Brain microvascular endothelial cell (primary cell): Measurements from ENCODE around the gene QRFPR.

ENCODE experiments used
- DNase-seq: peaks from one replicate; pipeline ENCODE4 v3.0.0-alpha.2; 2020
- H3K27ac ChIP-seq: fragments of 250-450 bp; sonication (Bioruptor Pico); 2 replicates; pipeline ENCODE4 v1.5.1; 2020; ENCODE audit warnings: mild to moderate bottlenecking, moderate library complexity
- H3K27me3 ChIP-seq: fragments of 250-450 bp; sonication (Bioruptor Pico); replicated peaks from 2 replicates; pipeline ENCODE4 v1.5.1; 2020; ENCODE audit warnings: mild to moderate bottlenecking
- H3K36me3 ChIP-seq: fragments of 250-450 bp; sonication (Bioruptor Pico); replicated peaks from 2 replicates; pipeline ENCODE4 v1.5.1; 2020; ENCODE audit warnings: mild to moderate bottlenecking
- H3K4me3 ChIP-seq: 2 replicates; pipeline ENCODE4 v1.5.1; 2011; ENCODE audit warnings: low read depth, mild to moderate bottlenecking, control low read depth, low read length, moderate library complexity
- CTCF ChIP-seq: IDR thresholded peaks from 2 replicates; pipeline ENCODE4 v1.5.1; 2011; ENCODE audit warnings: low read depth, mild to moderate bottlenecking, moderate library complexity, low read length, control low read depth, inconsistent platforms; ENCODE audit errors: missing control alignments
- in situ Hi-C: cut with HindIII; loops from 2 replicates; pipeline ENCODE4 v1.10.0; 2017; ENCODE audit warnings: low sequenced_read_pairs, low pct_ligation_motif_present

QRFPR gene

GRCh38 chr4:121304893-121305292 is 75.9 kb downstream of the QRFPR start:
- Histone ChIP-seq H3K27ac (no peak overlapping the region), H3K27me3 (no peaks in the 10 kb centered on the region), H3K4me3 (no peak overlapping the region), H3K36me3 (no peaks in the 10 kb centered on the region)
- TF ChIP-seq CTCF = no peak
- in situ Hi-C loops = no loop called here
- DNase-seq = no peak

DNA sequence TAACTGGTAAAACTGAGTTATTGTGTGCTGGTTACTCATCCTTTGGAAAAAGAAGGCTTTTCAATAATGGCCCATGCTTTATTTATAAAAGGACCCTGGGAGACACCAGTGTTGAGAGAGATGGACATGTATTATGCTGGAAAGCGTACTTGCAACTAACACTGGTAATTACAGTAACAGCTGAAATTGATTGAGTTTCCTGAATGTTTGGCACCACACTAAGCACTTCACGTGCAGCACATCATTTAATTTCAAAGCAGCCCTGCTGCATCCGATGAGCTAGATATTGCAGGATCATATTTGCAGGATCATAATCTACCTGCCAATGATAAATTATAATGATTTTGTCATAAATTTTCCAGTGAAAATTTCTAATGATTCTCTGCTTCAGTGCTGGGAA is 81.5 kb downstream of the QRFPR start:
- no peak for TF ChIP-seq CTCF
- DNase-seq = no peak
- no peak overlapping the region for H3K27ac ChIP-seq
- H3K4me3 ChIP-seq = no peak overlapping the region
- no peaks in the 10 kb centered on the region for H3K36me3 ChIP-seq
- in situ Hi-C loops = no loop called here
- no peaks in the 10 kb centered on the region for H3K27me3 ChIP-seq

DNA sequence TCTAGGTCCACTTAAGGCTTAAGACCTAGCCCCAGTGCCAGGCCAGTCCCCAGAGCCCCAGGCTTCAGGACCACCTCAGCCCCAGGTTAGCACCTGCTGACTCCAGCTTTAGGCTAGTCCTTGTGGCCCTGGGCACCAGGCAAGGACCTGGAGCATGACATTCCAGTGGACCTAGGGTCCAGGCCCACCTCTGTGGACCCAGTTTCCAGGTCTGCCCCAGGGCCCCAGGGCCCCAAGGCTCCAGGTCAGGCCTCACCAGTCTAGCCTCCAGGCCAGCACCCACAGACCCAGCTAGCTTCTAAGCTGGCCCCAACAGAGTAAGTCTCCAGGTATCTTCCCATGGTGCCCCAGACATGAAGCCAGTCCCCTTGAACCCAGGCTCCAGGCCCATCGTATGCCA is 97.5 kb downstream of the QRFPR start:
- no peaks in the 10 kb centered on the region for H3K36me3 ChIP-seq
- in situ Hi-C loops = no loop called here
- no peak for DNase-seq
- H3K27ac ChIP-seq = no peak overlapping the region
- no peaks in the 10 kb centered on the region for H3K27me3 ChIP-seq
- H3K4me3 ChIP-seq = no peak overlapping the region
- TF ChIP-seq CTCF = no peak

GRCh38 chr4:121280425-121280824 is 100.4 kb downstream of the QRFPR start:
- DNase-seq = no peak
- H3K27ac ChIP-seq = no peak overlapping the region
- no peak overlapping the region for H3K4me3 ChIP-seq
- in situ Hi-C loops = no loop called here
- no peaks in the 10 kb centered on the region for H3K36me3 ChIP-seq
- no peak for TF ChIP-seq CTCF
- H3K27me3 ChIP-seq = no peaks in the 10 kb centered on the region

DNA sequence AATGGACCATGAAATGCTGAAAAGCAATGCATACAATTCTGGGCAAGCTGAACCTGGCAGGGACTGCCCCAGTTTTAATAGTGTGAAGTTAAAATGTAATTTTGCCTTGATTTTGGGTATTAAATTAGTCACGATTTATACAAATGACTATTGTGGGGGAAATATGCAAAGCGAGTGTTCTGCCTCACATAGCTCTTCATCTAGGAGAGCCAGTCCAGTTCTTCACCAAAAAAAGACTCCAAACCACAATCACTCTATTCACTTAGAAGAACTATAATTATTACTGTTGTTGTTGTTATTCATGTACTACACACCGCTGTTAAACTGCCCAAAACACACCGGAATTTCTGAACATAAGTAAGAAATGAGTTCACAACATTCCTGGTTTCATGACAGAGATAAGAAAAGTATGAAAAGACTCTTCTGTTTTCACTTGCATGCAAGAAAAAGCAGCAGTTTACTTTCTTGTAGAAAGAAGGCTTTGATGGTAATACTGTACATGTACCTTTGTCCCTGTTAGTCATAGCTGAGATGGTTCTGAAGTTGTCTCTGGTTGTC is 101.9 kb downstream of the QRFPR start:
- TF ChIP-seq CTCF = no peak
- no peak overlapping the region for H3K4me3 ChIP-seq
- DNase-seq = peak; percentile 34
- H3K27me3 ChIP-seq = no peaks in the 10 kb centered on the region
- H3K27ac ChIP-seq = no peak overlapping the region
- H3K36me3 ChIP-seq = no peaks in the 10 kb centered on the region
- in situ Hi-C loops = no loop called here
